Posterior vena cava (tissue), 2 donors: ENCODE data around the gene APOBEC2. TPM values are rescaled to one million over a fixed set of nuclear protein-coding genes. Genes with fewer than 3 reads are reported as not detected.

Source experiments
- DNase-seq: peaks from one replicate; pipeline ENCODE4 v3.0.0-alpha.2; 2020; ENCODE audit warnings: low spot score
- intact Hi-C, 2 donors: fragments of 100-400 bp; cut with DNase I; formaldehyde crosslinking; loops; one replicate each; pipeline versions ENCODE4 v1.14.1 to v1.14.2; 2022 to 2023
- total RNA-seq, 2 donors: library from RNA; stranded (reverse); fragmentation: NEBNext Ultra II Directional; extraction: Animal tissue kit (Norgen Biotek cat#: 25700); gene quantifications; one replicate each; pipeline ENCODE4 v1.2.1, GENCODE V29; 2021
- donor health status: DM: yes; HTN: yes; CAD: no.
- donor health status: DM: yes; HTN: yes; CAD: no.

The APOBEC2 gene
- total RNA-seq, 2 donors from 2014 or later, result 0.43 TPM; not detected in 1

GRCh38 chr6:41051873-41052272 is 1.1 kb upstream of the APOBEC2 start:
- no peak for DNase-seq
- intact Hi-C loops, result no loop called here

GRCh38 chr6:41054511-41054910 is 1.5 kb downstream of the APOBEC2 start:
- intact Hi-C loops, result no loop called here
- DNase-seq, result no peak

- intact Hi-C loops, result no loop called here
- DNase-seq, result no peak
These were observed 2.1 kb downstream of the APOBEC2 start for GRCh38 chr6:41055149-41055548.

- intact Hi-C loops, result no loop called here
- DNase-seq, result no peak
These were observed 3.9 kb downstream of the APOBEC2 start for GRCh38 chr6:41056768-41057490.

- no peak for DNase-seq
- intact Hi-C loops, result no loop called here
These were observed 5.8 kb downstream of the APOBEC2 start for GRCh38 chr6:41058783-41059181.

GRCh38 chr6:41059556-41059955 is 6.6 kb downstream of the APOBEC2 start:
- intact Hi-C loops, result no loop called here
- no peak for DNase-seq

GRCh38 chr6:41061196-41061726 is 8.3 kb downstream of the APOBEC2 start:
- DNase-seq, result no peak
- intact Hi-C loops, result no loop called here

- DNase-seq, result no peak
- intact Hi-C loops, result no loop called here
These were observed 9.1 kb downstream of the APOBEC2 start for GRCh38 chr6:41062056-41062455.

- no peak for DNase-seq
- intact Hi-C loops, result no loop called here
These were observed 10.9 kb downstream of the APOBEC2 start for GRCh38 chr6:41063884-41064285.

- intact Hi-C loops, result loop anchor here (5.0 kb wide), 1 partner anchor 58 kb away; no protein-coding TSS in a partner anchor
- no peak for DNase-seq
These were observed 11.8 kb downstream of the APOBEC2 start for GRCh38 chr6:41064841-41065240.

GRCh38 chr6:41065550-41066026 is 12.6 kb downstream of the APOBEC2 start:
- DNase-seq, result no peak
- intact Hi-C loops, result loop anchor here (5.0 kb wide), 1 partner anchor 58 kb away; no protein-coding TSS in a partner anchor

GRCh38 chr6:41066867-41067304 is 13.9 kb downstream of the APOBEC2 start:
- intact Hi-C loops, result loop anchor here (5.0 kb wide), 1 partner anchor 60 kb away; no protein-coding TSS in a partner anchor
- DNase-seq, result peak; percentile 91

GRCh38 chr6:41071501-41071922 is 18.5 kb downstream of the APOBEC2 start:
- intact Hi-C loops, result no loop called here
- DNase-seq, result no peak

GRCh38 chr6:41071923-41072835 is 19.2 kb downstream of the APOBEC2 start, which contains the start of gene OARD1:
OARD1 (minus strand) TSS chr6:41072356; CDS start chr6:41071634, 722 bp downstream.
- DNase-seq, result peak; percentile 100
- intact Hi-C loops, result no loop called here

- intact Hi-C loops, result no loop called here
- DNase-seq, result peak; percentile 100
These were observed 19.8 kb downstream of the APOBEC2 start, which contains the start of gene NFYA for GRCh38 chr6:41072836-41073202. NFYA (plus strand) TSS chr6:41072974; CDS start chr6:41079090, 6,116 bp downstream.

GRCh38 chr6:41073203-41073967 is 20.4 kb downstream of the APOBEC2 start:
- DNase-seq, result peak; percentile 94
- intact Hi-C loops, result no loop called here

GRCh38 chr6:41073968-41074691 is 21.1 kb downstream of the APOBEC2 start:
- intact Hi-C loops, result no loop called here
- no peak for DNase-seq
